ENCODE data around the gene TPBGL. TPM values are rescaled to one million over a fixed set of nuclear protein-coding genes. Genes with fewer than 3 reads are reported as not detected.
"Not testable (repeated sequence)": the region's sequence is repeated elsewhere in the genome, so short reads cannot be mapped to it uniquely, and the experiment has no call there.

TPBGL gene
- total RNA-seq, 1 donor from 2014 or later, result 2.3 TPM

GRCh38 chr11:75271730-75272129 lies 31.2 kb downstream of the TPBGL start:
- Mint-ChIP-seq H3K9me3 (ENCODE audit: unreplicated experiment) (peaks cover 4% of the 10 kb centered on the region), H3K4me3 (ENCODE audit: unreplicated experiment) (no peak overlapping the region), H3K36me3 (ENCODE audit: unreplicated experiment) (no peaks in the 10 kb centered on the region), H3K27me3 (ENCODE audit: unreplicated experiment) (no peaks in the 10 kb centered on the region), H3K27ac (ENCODE audit: unreplicated experiment) (no peak overlapping the region), H3K4me1 (ENCODE audit: low read depth, unreplicated experiment) (peaks cover 3% of the 10 kb centered on the region)
- no peak for DNase-seq
- TF ChIP-seq CTCF (IDR thresholded peaks at IDR 0.05; ENCODE audit: partially characterized antibody, unreplicated experiment), result no peak

- Mint-ChIP-seq H3K27me3 (ENCODE audit: unreplicated experiment) (no peaks in the 10 kb centered on the region), H3K27ac (ENCODE audit: unreplicated experiment) (no peak overlapping the region), H3K9me3 (ENCODE audit: unreplicated experiment) (peaks cover 4% of the 10 kb centered on the region), H3K4me1 (ENCODE audit: low read depth, unreplicated experiment) (peaks cover 3% of the 10 kb centered on the region), H3K4me3 (ENCODE audit: unreplicated experiment) (no peak overlapping the region), H3K36me3 (ENCODE audit: unreplicated experiment) (no peaks in the 10 kb centered on the region)
- no peak for TF ChIP-seq CTCF (IDR thresholded peaks at IDR 0.05; ENCODE audit: partially characterized antibody, unreplicated experiment)
- no peak for DNase-seq
Observed at GRCh38 chr11:75272391-75272790, 31.8 kb downstream of the TPBGL start.

- H3K36me3 Mint-ChIP-seq (ENCODE audit: unreplicated experiment), result no peaks in the 10 kb centered on the region
- DNase-seq, result no peak
- H3K9me3 Mint-ChIP-seq (ENCODE audit: unreplicated experiment), result peaks cover 4% of the 10 kb centered on the region
- no peak for TF ChIP-seq CTCF (IDR thresholded peaks at IDR 0.05; ENCODE audit: partially characterized antibody, unreplicated experiment)
- H3K27me3 Mint-ChIP-seq (ENCODE audit: unreplicated experiment), result no peaks in the 10 kb centered on the region
- H3K4me1 Mint-ChIP-seq (ENCODE audit: low read depth, unreplicated experiment), result peaks cover 3% of the 10 kb centered on the region
- no peak overlapping the region for H3K4me3 Mint-ChIP-seq (ENCODE audit: unreplicated experiment)
- no peak overlapping the region for H3K27ac Mint-ChIP-seq (ENCODE audit: unreplicated experiment)
Observed at GRCh38 chr11:75272821-75273301, 32.3 kb downstream of the TPBGL start.

- Mint-ChIP-seq H3K27ac (ENCODE audit: unreplicated experiment) (no peak overlapping the region), H3K4me3 (ENCODE audit: unreplicated experiment) (no peak overlapping the region), H3K27me3 (ENCODE audit: unreplicated experiment) (peaks cover 1% of the 10 kb centered on the region), H3K36me3 (ENCODE audit: unreplicated experiment) (no peaks in the 10 kb centered on the region), H3K4me1 (ENCODE audit: low read depth, unreplicated experiment) (peaks cover 4% of the 10 kb centered on the region), H3K9me3 (ENCODE audit: unreplicated experiment) (peaks cover 1% of the 10 kb centered on the region)
- no peak for TF ChIP-seq CTCF (IDR thresholded peaks at IDR 0.05; ENCODE audit: partially characterized antibody, unreplicated experiment)
- DNase-seq, result no peak
Observed at GRCh38 chr11:75273411-75274391, 33.1 kb downstream of the TPBGL start.

- H3K4me1 Mint-ChIP-seq (ENCODE audit: low read depth, unreplicated experiment); H3K4me3 Mint-ChIP-seq (ENCODE audit: unreplicated experiment); DNase-seq; H3K9me3 Mint-ChIP-seq (ENCODE audit: unreplicated experiment); H3K36me3 Mint-ChIP-seq (ENCODE audit: unreplicated experiment); H3K27ac Mint-ChIP-seq (ENCODE audit: unreplicated experiment); H3K27me3 Mint-ChIP-seq (ENCODE audit: unreplicated experiment): not testable (repeated sequence)
Observed at GRCh38 chr11:75274716-75275115, 34.1 kb downstream of the TPBGL start.

Data from glutamatergic neuron (in vitro differentiated cells).